SU-DHL-6 (cell line): Measurements from ENCODE around the gene DLX1.

ENCODE experiments used
- H2AFZ ChIP-seq: fragments of 200-600 bp; sonication (generic); 2 replicates; pipeline ENCODE4 v1.6.1; 2014; ENCODE audit warnings: low read depth, mild to moderate bottlenecking, moderate library complexity, mixed read lengths, antibody characterized with exemption, low read length; ENCODE audit not compliant: severe bottlenecking
- H3F3A ChIP-seq: fragments of 200-600 bp; shearing (Covaris generic); 2 replicates; pipeline ENCODE4 v1.6.0; 2016; ENCODE audit warnings: antibody characterized with exemption, mild to moderate bottlenecking; ENCODE audit not compliant: insufficient read depth
- H3K27ac ChIP-seq: fragments of 200-600 bp; sonication (generic); 2 replicates; pipeline ENCODE4 v1.5.1; 2016; ENCODE audit warnings: low read depth, mild to moderate bottlenecking, low read length, moderate library complexity, mixed read lengths
- H3K27me3 ChIP-seq: fragments of 200-600 bp; sonication (generic), shearing (Covaris generic); 2 replicates; pipeline ENCODE4 v1.6.0; 2014; ENCODE audit warnings: mild to moderate bottlenecking, low read length
- H3K36me3 ChIP-seq: fragments of 200-600 bp; sonication (generic); 2 replicates; pipeline ENCODE4 v1.6.1; 2014; ENCODE audit warnings: mild to moderate bottlenecking, low read length, mixed read lengths
- H3K4me2 ChIP-seq: fragments of 300-600, 200-600 bp; shearing (Covaris generic), sonication (generic); 2 replicates; pipeline ENCODE4 v1.6.0; 2014; ENCODE audit warnings: low read length, low read depth, mild to moderate bottlenecking; ENCODE audit not compliant: poor library complexity, severe bottlenecking
- H3K4me3 ChIP-seq: fragments of 200-600 bp; sonication (generic); 2 replicates; pipeline ENCODE4 v1.5.1; 2014; ENCODE audit warnings: antibody characterized with exemption, low read length, mild to moderate bottlenecking, mixed read lengths; ENCODE audit not compliant: insufficient read depth, poor library complexity, severe bottlenecking
- H3K79me2 ChIP-seq: fragments of 200-600 bp; sonication (generic); 2 replicates; pipeline ENCODE4 v1.6.1; 2014; ENCODE audit warnings: mild to moderate bottlenecking, low read length, moderate library complexity; ENCODE audit not compliant: insufficient read depth
- H3K9ac ChIP-seq: fragments of 200-600 bp; sonication (generic); 2 replicates; pipeline ENCODE4 v1.7.0; 2014; ENCODE audit warnings: mild to moderate bottlenecking, low read length
- H3K9me2 ChIP-seq: fragments of 200-600 bp; sonication (generic); replicated peaks from 2 replicates; pipeline ENCODE4 v1.6.1; 2014; ENCODE audit warnings: low read length; ENCODE audit not compliant: insufficient read depth
- H3K9me3 ChIP-seq: fragments of 200-600 bp; sonication (generic); 2 replicates; pipeline ENCODE4 v1.6.1; 2014; ENCODE audit warnings: low read length, mixed read lengths; ENCODE audit not compliant: insufficient read depth
- H4K20me1 ChIP-seq: fragments of 200-600 bp; sonication (generic); 2 replicates; pipeline ENCODE4 v1.6.1; 2014; ENCODE audit warnings: low read depth, mild to moderate bottlenecking, antibody characterized with exemption, low read length, moderate library complexity, mixed read lengths
- CTCF ChIP-seq: fragments of 200-600 bp; sonication (generic); IDR thresholded peaks from one replicate; pipeline ENCODE4 v1.5.1; 2017; ENCODE audit warnings: antibody characterized with exemption, mild to moderate bottlenecking, low read length, moderate library complexity; ENCODE audit not compliant: insufficient read depth, poor library complexity, severe bottlenecking
- EZH2phosphoT487 ChIP-seq: fragments of 200-600 bp; sonication (generic), shearing (Covaris generic); conservative IDR thresholded peaks from 2 replicates; pipeline ENCODE4 v1.6.1; 2018; ENCODE audit warnings: mild to moderate bottlenecking, antibody characterized with exemption, low read length, moderate library complexity, mixed read lengths

The DLX1 gene

GRCh38 chr2:172106108-172106961, 21.0 kb downstream of the DLX1 start:
- no peak overlapping the region for H3K27ac ChIP-seq
- no peaks in the 10 kb centered on the region for H3K27me3 ChIP-seq
- peaks cover 8% of the 10 kb centered on the region; the same call in 1 of the 2 replicates for H3F3A ChIP-seq
- no peaks in the 10 kb centered on the region for H3K9me3 ChIP-seq
- no peaks in the 10 kb centered on the region for H4K20me1 ChIP-seq
- no peak overlapping the region for H2AFZ ChIP-seq
- H3K36me3 ChIP-seq: no peaks in the 10 kb centered on the region
- H3K4me2 ChIP-seq: no peak overlapping the region
- no peaks in the 10 kb centered on the region for H3K79me2 ChIP-seq
- TF ChIP-seq CTCF (no peak), EZH2phosphoT487 (no peak)
- no peak overlapping the region for H3K9ac ChIP-seq
- H3K4me3 ChIP-seq: no peak overlapping the region
- no peaks in the 10 kb centered on the region for H3K9me2 ChIP-seq

- no peak overlapping the region for H3K27ac ChIP-seq
- no peak overlapping the region for H3K4me2 ChIP-seq
- no peak for TF ChIP-seq CTCF
- no peak for TF ChIP-seq EZH2phosphoT487
- no peak overlapping the region for H2AFZ ChIP-seq
- no peak overlapping the region for H3K9ac ChIP-seq
- H3F3A ChIP-seq: peaks cover 8% of the 10 kb centered on the region; the same call in 1 of the 2 replicates
- H3K9me2 ChIP-seq: no peaks in the 10 kb centered on the region
- H3K79me2 ChIP-seq: no peaks in the 10 kb centered on the region
- H3K36me3 ChIP-seq: no peaks in the 10 kb centered on the region
- H3K4me3 ChIP-seq: no peak overlapping the region
- no peaks in the 10 kb centered on the region for H3K27me3 ChIP-seq
- H4K20me1 ChIP-seq: no peaks in the 10 kb centered on the region
- no peaks in the 10 kb centered on the region for H3K9me3 ChIP-seq
These were observed 22.6 kb downstream of the DLX1 start for GRCh38 chr2:172107690-172108586.

- Histone ChIP-seq H3K27ac (no peak overlapping the region), H3K9me3 (no peaks in the 10 kb centered on the region), H3K4me2 (no peak overlapping the region), H3F3A (peaks cover 2% of the 10 kb centered on the region; the same call in 1 of the 2 replicates), H2AFZ (no peak overlapping the region), H3K9ac (no peak overlapping the region), H3K36me3 (no peaks in the 10 kb centered on the region), H3K27me3 (no peaks in the 10 kb centered on the region), H3K79me2 (no peaks in the 10 kb centered on the region), H3K9me2 (no peaks in the 10 kb centered on the region), H4K20me1 (no peaks in the 10 kb centered on the region), H3K4me3 (no peak overlapping the region)
- TF ChIP-seq EZH2phosphoT487 (no peak), CTCF (no peak)
These were observed 23.3 kb downstream of the DLX1 start for GRCh38 chr2:172108587-172108930.
